Cardiac muscle cell (in vitro differentiated cells and primary cell): ENCODE data around the gene RTP1. TPM values are rescaled to one million over a fixed set of nuclear protein-coding genes. Genes with fewer than 3 reads are reported as not detected.

Experiments
- DNase-seq, 2 donors: peaks; one replicate each; pipeline versions ENCODE4 v3.0.0 to v3.0.0-alpha.2; 2010 to 2017; ENCODE audit warnings: low read depth in 1 of 2, low spot score in 1 of 2
- H3K27ac ChIP-seq: fragments of 200-600 bp; sonication (generic); 2 replicates; pipeline ENCODE4 v1.5.1; 2016
- H3K27me3 ChIP-seq: fragments of 200-600 bp; sonication (generic); 2 replicates; pipeline ENCODE4 v1.6.0; 2016; ENCODE audit warnings: control low read depth
- H3K36me3 ChIP-seq: fragments of 200-600 bp; sonication (generic); 2 replicates; pipeline ENCODE4 v1.5.1; 2016; ENCODE audit warnings: control low read depth
- H3K4me1 ChIP-seq: fragments of 200-600 bp; sonication (generic); 2 replicates; pipeline ENCODE4 v1.8.1; 2017; ENCODE audit warnings: low read depth, mild to moderate bottlenecking, mixed run types
- H3K4me3 ChIP-seq: fragments of 200-600 bp; sonication (generic); 2 replicates; pipeline ENCODE4 v1.5.1; 2016; ENCODE audit warnings: mild to moderate bottlenecking
- H3K9me3 ChIP-seq: fragments of 200-600 bp; sonication (generic); 2 replicates; pipeline ENCODE4 v1.5.1; 2017; ENCODE audit warnings: low read depth, mild to moderate bottlenecking, control low read depth
- CTCF ChIP-seq: IDR thresholded peaks from 2 replicates; pipeline ENCODE4 v1.5.1; 2012; ENCODE audit warnings: low read depth, mild to moderate bottlenecking, low read length
- polyA plus RNA-seq: library from polyadenylated mRNA; unstranded; fragments of >200 nt; fragmentation: Nextera tagmentation; extraction: Ambion mirVana; gene quantifications from 2 replicates; pipeline ENCODE4 v1.2.1, GENCODE V29; 2016
- total RNA-seq: library from RNA; depleted of rRNA; stranded (reverse); fragments of >200 nt; gene quantifications from 2 replicates; pipeline ENCODE4 v1.2.3, GENCODE V29; 2016

RTP1 gene
- total and polyA plus RNA-seq, 2 experiments from 2014 or later: not detected

- Histone ChIP-seq H3K27me3 (no peaks in the 10 kb centered on the region), H3K27ac (peak overlapping the region; percentile 97), H3K9me3 (no peaks in the 10 kb centered on the region), H3K4me3 (no peak overlapping the region), H3K4me1 (peaks cover 21% of the 10 kb centered on the region), H3K36me3 (no peaks in the 10 kb centered on the region)
- TF ChIP-seq CTCF: no peak
- peak; percentile 67 to 88 for DNase-seq
These were observed 10.4 kb upstream of the RTP1 start for GRCh38 chr3:187186801-187187421.

- no peak for TF ChIP-seq CTCF
- Histone ChIP-seq H3K36me3 (no peaks in the 10 kb centered on the region), H3K27ac (no peak overlapping the region), H3K4me1 (peaks cover 21% of the 10 kb centered on the region), H3K4me3 (no peak overlapping the region), H3K27me3 (no peaks in the 10 kb centered on the region), H3K9me3 (no peaks in the 10 kb centered on the region)
- DNase-seq: no peak
These were observed 8.4 kb upstream of the RTP1 start for GRCh38 chr3:187188931-187189330.

GRCh38 chr3:187191271-187191670, 6.0 kb upstream of the RTP1 start:
- TF ChIP-seq CTCF: no peak
- Histone ChIP-seq H3K27me3 (no peaks in the 10 kb centered on the region), H3K27ac (no peak overlapping the region), H3K9me3 (no peaks in the 10 kb centered on the region), H3K4me3 (no peak overlapping the region), H3K4me1 (peaks cover 17% of the 10 kb centered on the region), H3K36me3 (no peaks in the 10 kb centered on the region)
- no peak for DNase-seq

- TF ChIP-seq CTCF: no peak
- DNase-seq: no peak
- H3K4me3 ChIP-seq: no peak overlapping the region
- no peak overlapping the region for H3K27ac ChIP-seq
- H3K4me1 ChIP-seq: no peaks in the 10 kb centered on the region
- H3K27me3 ChIP-seq: no peaks in the 10 kb centered on the region
- H3K9me3 ChIP-seq: no peaks in the 10 kb centered on the region
- H3K36me3 ChIP-seq: no peaks in the 10 kb centered on the region
These were observed 4.1 kb upstream of the RTP1 start for GRCh38 chr3:187193181-187193580.

GRCh38 chr3:187196573-187197334, 532 bp upstream of the RTP1 start:
- no peak overlapping the region for H3K27ac ChIP-seq

More at GRCh38 chr3:187196573-187197334, 532 bp upstream of the RTP1 start:
- H3K36me3 ChIP-seq: no peaks in the 10 kb centered on the region
- H3K9me3 ChIP-seq: no peaks in the 10 kb centered on the region
- H3K4me1 ChIP-seq: no peaks in the 10 kb centered on the region
- DNase-seq: no peak
- H3K4me3 ChIP-seq: no peak overlapping the region
- H3K27me3 ChIP-seq: no peaks in the 10 kb centered on the region
- no peak for TF ChIP-seq CTCF
